ENCODE results near the gene C9orf78.

C9orf78 gene

GRCh38 chr9:129867136-129868022 lies 32.3 kb upstream of the C9orf78 start:
- peaks cover 26 to 36% of the 10 kb centered on the region in 2 donors for H3K36me3 ChIP-seq (ENCODE audit: control insufficient read depth in 2 of 2, insufficient read depth in 2 of 2, low read length in 2 of 2)
- H3K9ac ChIP-seq (ENCODE audit: low read length in 2 of 2), result no peak overlapping the region
- no peak overlapping the region for H3K27ac ChIP-seq (ENCODE audit: low read length)
- H3K27me3 ChIP-seq (ENCODE audit: control insufficient read depth in 1 of 2, insufficient read depth in 2 of 2, low read length in 2 of 2), result no peaks in the 10 kb centered on the region
- H3K4me1 ChIP-seq (ENCODE audit: control insufficient read depth, insufficient read depth, low read length), result no peaks in the 10 kb centered on the region
- no peaks in the 10 kb centered on the region for H3K9me3 ChIP-seq (ENCODE audit: control insufficient read depth in 2 of 2, low read length in 2 of 2)
- no peak overlapping the region for H3K4me3 ChIP-seq (ENCODE audit: low read length in 2 of 2)

- H3K36me3 ChIP-seq (ENCODE audit: control insufficient read depth in 2 of 2, insufficient read depth in 2 of 2, low read length in 2 of 2), result peaks cover 32 to 43% of the 10 kb centered on the region in 2 donors
- H3K9ac ChIP-seq (ENCODE audit: low read length in 2 of 2), result no peak overlapping the region
- H3K27me3 ChIP-seq (ENCODE audit: control insufficient read depth in 1 of 2, insufficient read depth in 2 of 2, low read length in 2 of 2), result no peaks in the 10 kb centered on the region
- no peak overlapping the region for H3K27ac ChIP-seq (ENCODE audit: low read length)
- H3K4me3 ChIP-seq (ENCODE audit: low read length in 2 of 2), result no peak overlapping the region
- no peaks in the 10 kb centered on the region for H3K4me1 ChIP-seq (ENCODE audit: control insufficient read depth, insufficient read depth, low read length)
- no peaks in the 10 kb centered on the region for H3K9me3 ChIP-seq (ENCODE audit: control insufficient read depth in 2 of 2, low read length in 2 of 2)
Measured at GRCh38 chr9:129866394-129867135, 31.5 kb upstream of the C9orf78 start.

GRCh38 chr9:129865668-129866320 lies 30.7 kb upstream of the C9orf78 start:
- no peak overlapping the region for H3K27ac ChIP-seq (ENCODE audit: low read length)

GRCh38 chr9:129864991-129865647 lies 30.0 kb upstream of the C9orf78 start:
- H3K27ac ChIP-seq (ENCODE audit: low read length), result no peak overlapping the region
- H3K4me3 ChIP-seq (ENCODE audit: low read length in 2 of 2), result no peak overlapping the region
- no peaks in the 10 kb centered on the region for H3K27me3 ChIP-seq (ENCODE audit: control insufficient read depth in 1 of 2, insufficient read depth in 2 of 2, low read length in 2 of 2)
- H3K9ac ChIP-seq (ENCODE audit: low read length in 2 of 2), result no peak overlapping the region
- H3K4me1 ChIP-seq (ENCODE audit: control insufficient read depth, insufficient read depth, low read length), result no peaks in the 10 kb centered on the region
- peaks cover 44 to 54% of the 10 kb centered on the region in 2 donors for H3K36me3 ChIP-seq (ENCODE audit: control insufficient read depth in 2 of 2, insufficient read depth in 2 of 2, low read length in 2 of 2)
- no peaks in the 10 kb centered on the region for H3K9me3 ChIP-seq (ENCODE audit: control insufficient read depth in 2 of 2, low read length in 2 of 2)

More at GRCh38 chr9:129865668-129866320, 30.7 kb upstream of the C9orf78 start:
- no peaks in the 10 kb centered on the region for H3K27me3 ChIP-seq (ENCODE audit: control insufficient read depth in 1 of 2, insufficient read depth in 2 of 2, low read length in 2 of 2)
- H3K9me3 ChIP-seq (ENCODE audit: control insufficient read depth in 2 of 2, low read length in 2 of 2), result no peaks in the 10 kb centered on the region
- no peaks in the 10 kb centered on the region for H3K4me1 ChIP-seq (ENCODE audit: control insufficient read depth, insufficient read depth, low read length)
- peaks cover 40 to 51% of the 10 kb centered on the region in 2 donors for H3K36me3 ChIP-seq (ENCODE audit: control insufficient read depth in 2 of 2, insufficient read depth in 2 of 2, low read length in 2 of 2)
- no peak overlapping the region for H3K4me3 ChIP-seq (ENCODE audit: low read length in 2 of 2)
- no peak overlapping the region for H3K9ac ChIP-seq (ENCODE audit: low read length in 2 of 2)

GRCh38 chr9:129863059-129863690 lies 28.1 kb upstream of the C9orf78 start:
- no peak overlapping the region for H3K4me3 ChIP-seq (ENCODE audit: low read length in 2 of 2)
- no peaks in the 10 kb centered on the region for H3K4me1 ChIP-seq (ENCODE audit: control insufficient read depth, insufficient read depth, low read length)
- no peak overlapping the region for H3K9ac ChIP-seq (ENCODE audit: low read length in 2 of 2)
- no peak overlapping the region for H3K27ac ChIP-seq (ENCODE audit: low read length)
- no peaks in the 10 kb centered on the region for H3K9me3 ChIP-seq (ENCODE audit: control insufficient read depth in 2 of 2, low read length in 2 of 2)
- peaks cover 53 to 56% of the 10 kb centered on the region in 2 donors for H3K36me3 ChIP-seq (ENCODE audit: control insufficient read depth in 2 of 2, insufficient read depth in 2 of 2, low read length in 2 of 2)
- H3K27me3 ChIP-seq (ENCODE audit: control insufficient read depth in 1 of 2, insufficient read depth in 2 of 2, low read length in 2 of 2), result no peaks in the 10 kb centered on the region

- no peak overlapping the region for H3K4me3 ChIP-seq (ENCODE audit: low read length in 2 of 2)
- H3K36me3 ChIP-seq (ENCODE audit: control insufficient read depth in 2 of 2, insufficient read depth in 2 of 2, low read length in 2 of 2), result peaks cover 51 to 60% of the 10 kb centered on the region in 2 donors
- no peak overlapping the region for H3K27ac ChIP-seq (ENCODE audit: low read length)
- H3K9me3 ChIP-seq (ENCODE audit: control insufficient read depth in 2 of 2, low read length in 2 of 2), result no peaks in the 10 kb centered on the region
- no peak overlapping the region for H3K9ac ChIP-seq (ENCODE audit: low read length in 2 of 2)
- no peaks in the 10 kb centered on the region for H3K4me1 ChIP-seq (ENCODE audit: control insufficient read depth, insufficient read depth, low read length)
- H3K27me3 ChIP-seq (ENCODE audit: control insufficient read depth in 1 of 2, insufficient read depth in 2 of 2, low read length in 2 of 2), result no peaks in the 10 kb centered on the region
Measured at GRCh38 chr9:129861447-129861827, 26.4 kb upstream of the C9orf78 start.

GRCh38 chr9:129860653-129861446 lies 25.8 kb upstream of the C9orf78 start:
- Histone ChIP-seq H3K9me3 (ENCODE audit: control insufficient read depth in 2 of 2, low read length in 2 of 2) (no peaks in the 10 kb centered on the region), H3K4me1 (ENCODE audit: control insufficient read depth, insufficient read depth, low read length) (no peaks in the 10 kb centered on the region), H3K36me3 (ENCODE audit: control insufficient read depth in 2 of 2, insufficient read depth in 2 of 2, low read length in 2 of 2) (peaks cover 45 to 60% of the 10 kb centered on the region in 2 donors), H3K9ac (ENCODE audit: low read length in 2 of 2) (no peak overlapping the region), H3K27ac (ENCODE audit: low read length) (no peak overlapping the region), H3K27me3 (ENCODE audit: control insufficient read depth in 1 of 2, insufficient read depth in 2 of 2, low read length in 2 of 2) (no peaks in the 10 kb centered on the region), H3K4me3 (ENCODE audit: low read length in 2 of 2) (no peak overlapping the region)

- peaks cover 50 to 65% of the 10 kb centered on the region in 2 donors for H3K36me3 ChIP-seq (ENCODE audit: control insufficient read depth in 2 of 2, insufficient read depth in 2 of 2, low read length in 2 of 2)
- no peak overlapping the region for H3K27ac ChIP-seq (ENCODE audit: low read length)
- H3K4me1 ChIP-seq (ENCODE audit: control insufficient read depth, insufficient read depth, low read length), result peaks cover 6% of the 10 kb centered on the region
- no peak overlapping the region for H3K4me3 ChIP-seq (ENCODE audit: low read length in 2 of 2)
- H3K9me3 ChIP-seq (ENCODE audit: control insufficient read depth in 2 of 2, low read length in 2 of 2), result no peaks in the 10 kb centered on the region
- H3K27me3 ChIP-seq (ENCODE audit: control insufficient read depth in 1 of 2, insufficient read depth in 2 of 2, low read length in 2 of 2), result no peaks in the 10 kb centered on the region
- H3K9ac ChIP-seq (ENCODE audit: low read length in 2 of 2), result no peak overlapping the region
Measured at GRCh38 chr9:129858167-129858962, 23.3 kb upstream of the C9orf78 start.

GRCh38 chr9:129857207-129857606 lies 22.1 kb upstream of the C9orf78 start:
- Histone ChIP-seq H3K27ac (ENCODE audit: low read length) (no peak overlapping the region), H3K9ac (ENCODE audit: low read length in 2 of 2) (no peak overlapping the region), H3K27me3 (ENCODE audit: control insufficient read depth in 1 of 2, insufficient read depth in 2 of 2, low read length in 2 of 2) (no peaks in the 10 kb centered on the region), H3K9me3 (ENCODE audit: control insufficient read depth in 2 of 2, low read length in 2 of 2) (no peaks in the 10 kb centered on the region), H3K4me1 (ENCODE audit: control insufficient read depth, insufficient read depth, low read length) (peaks cover 16% of the 10 kb centered on the region), H3K36me3 (ENCODE audit: control insufficient read depth in 2 of 2, insufficient read depth in 2 of 2, low read length in 2 of 2) (peaks cover 50 to 65% of the 10 kb centered on the region in 2 donors), H3K4me3 (ENCODE audit: low read length in 2 of 2) (no peak overlapping the region)

Data from stomach smooth muscle (tissue), 2 donors.